ENCODE data around the gene NR1D1. TPM values are rescaled to one million over a fixed set of nuclear protein-coding genes. Genes with fewer than 3 reads are reported as not detected.

The NR1D1 gene
- total RNA-seq, 1 donor from 2014 or later, result 2.6 TPM

GRCh38 chr17:40122999-40123810 lies 22.8 kb upstream of the NR1D1 start:
- H3K36me3 Mint-ChIP-seq, result peaks cover 17% of the 10 kb centered on the region
- H3K27me3 Mint-ChIP-seq (ENCODE audit: low read depth), result no peaks in the 10 kb centered on the region
- peaks cover 27% of the 10 kb centered on the region for H3K4me1 Mint-ChIP-seq
- peak overlapping the region; percentile 95 for H3K27ac Mint-ChIP-seq
- DNase-seq (ENCODE audit: low spot score in 2 of 2, unreplicated experiment in 2 of 2), result peak; percentile 53 to 67
- no peaks in the 10 kb centered on the region for H3K9me3 Mint-ChIP-seq
- H3K4me3 Mint-ChIP-seq, result peak overlapping the region; percentile 98
- TF ChIP-seq CTCF (IDR thresholded peaks at IDR 0.05; ENCODE audit: unreplicated experiment), result no peak

- TF ChIP-seq CTCF (IDR thresholded peaks at IDR 0.05; ENCODE audit: unreplicated experiment), result no peak
- Mint-ChIP-seq H3K4me1 (peaks cover 27% of the 10 kb centered on the region), H3K27me3 (ENCODE audit: low read depth) (no peaks in the 10 kb centered on the region), H3K36me3 (peaks cover 14% of the 10 kb centered on the region), H3K27ac (no peak overlapping the region), H3K4me3 (peak overlapping the region; percentile 98), H3K9me3 (no peaks in the 10 kb centered on the region)
- DNase-seq (ENCODE audit: low spot score in 2 of 2, unreplicated experiment in 2 of 2), result peak in 1 of 2 experiments; percentile 46
Measured at GRCh38 chr17:40122136-40122998, 22.0 kb upstream of the NR1D1 start.

DNA sequence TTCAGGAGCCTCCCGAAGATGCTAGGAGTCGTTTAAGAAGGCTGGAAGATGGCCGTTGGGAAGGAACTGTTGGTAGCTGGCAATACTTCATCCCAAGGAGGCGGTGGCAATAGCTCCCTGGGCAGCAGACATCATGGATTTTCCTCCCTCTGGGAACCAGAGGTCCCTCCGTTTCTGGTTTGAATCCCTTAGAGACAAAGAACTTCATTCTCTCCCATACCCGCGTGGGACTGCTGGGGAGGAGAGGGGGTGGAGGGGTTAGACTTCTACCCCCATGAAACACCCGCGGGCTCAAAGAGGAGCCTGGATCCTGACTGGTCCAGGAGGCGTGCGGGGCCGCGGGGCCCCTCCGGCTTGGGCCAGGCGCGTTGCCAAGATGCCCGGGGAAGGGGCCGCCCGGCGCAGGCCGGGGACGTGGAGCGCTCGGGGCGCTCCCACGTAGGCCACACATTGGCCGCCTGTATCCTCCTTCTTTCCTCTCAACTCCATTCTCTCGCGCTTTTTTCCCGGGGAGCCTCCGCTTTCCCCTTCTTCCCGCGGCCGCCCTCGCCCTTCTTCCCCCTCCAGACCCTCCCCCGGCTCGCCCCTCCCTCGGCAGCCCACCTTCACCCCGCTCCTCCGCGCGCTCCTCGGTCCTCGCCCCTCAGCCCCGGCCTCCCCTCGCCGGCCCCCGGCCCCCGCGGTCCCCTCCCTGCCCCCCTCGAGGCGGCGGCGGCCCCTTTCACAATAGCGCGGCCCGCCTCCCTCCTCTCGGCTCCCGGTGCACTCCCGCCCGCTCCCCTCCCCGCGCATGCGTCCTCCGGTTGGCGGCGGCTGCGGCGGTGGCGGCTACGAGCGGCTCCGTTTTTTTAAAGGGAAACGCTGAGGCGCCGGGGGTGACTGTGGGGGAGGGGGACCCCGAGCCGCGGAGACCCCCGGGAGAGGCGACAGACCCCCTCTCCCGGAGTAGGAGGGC lies 21.1 kb upstream of the NR1D1 start, which contains the start of gene MSL1:
Gene MSL1 (plus strand): TSS at position 791 of the 955 bp plus-strand sequence. CDS start 642 bp downstream, outside the sequence.
- Mint-ChIP-seq H3K36me3 (peaks cover 10% of the 10 kb centered on the region), H3K27ac (peak within 1 kb of the TSS; percentile 97), H3K27me3 (ENCODE audit: low read depth) (no peaks in the 10 kb centered on the region), H3K9me3 (no peaks in the 10 kb centered on the region), H3K4me1 (peaks cover 28% of the 10 kb centered on the region), H3K4me3 (peak within 1 kb of the TSS; percentile 98)
- TF ChIP-seq CTCF (IDR thresholded peaks at IDR 0.05; ENCODE audit: unreplicated experiment), result no peak
- peak; percentile 90 to 92 for DNase-seq (ENCODE audit: low spot score in 2 of 2, unreplicated experiment in 2 of 2)

DNA sequence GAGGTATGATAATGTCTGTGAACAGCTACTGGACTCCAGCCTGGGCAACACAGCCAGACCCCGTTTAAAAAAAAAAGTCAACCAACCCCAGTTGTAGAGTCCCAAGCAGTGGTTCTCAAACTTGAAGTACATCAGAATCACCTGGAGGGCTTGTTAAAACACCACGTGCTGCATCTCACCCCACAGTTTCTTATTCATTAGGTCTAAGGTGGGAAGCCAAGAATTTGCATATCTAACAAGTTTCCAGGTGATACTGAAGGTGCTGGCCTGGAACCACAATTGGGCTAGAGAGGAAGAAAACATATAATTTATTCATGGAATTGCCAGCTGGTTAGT lies 14.7 kb upstream of the NR1D1 start:
- Mint-ChIP-seq H3K4me1 (peaks cover 56% of the 10 kb centered on the region), H3K4me3 (no peak overlapping the region), H3K36me3 (no peaks in the 10 kb centered on the region), H3K9me3 (no peaks in the 10 kb centered on the region), H3K27ac (peak overlapping the region; percentile 83), H3K27me3 (ENCODE audit: low read depth) (no peaks in the 10 kb centered on the region)
- no peak for TF ChIP-seq CTCF (IDR thresholded peaks at IDR 0.05; ENCODE audit: unreplicated experiment)
- DNase-seq (ENCODE audit: low spot score in 2 of 2, unreplicated experiment in 2 of 2), result no peak

- no peak for DNase-seq (ENCODE audit: low spot score in 2 of 2, unreplicated experiment in 2 of 2)
- TF ChIP-seq CTCF (IDR thresholded peaks at IDR 0.05; ENCODE audit: unreplicated experiment), result no peak
- Mint-ChIP-seq H3K4me1 (peaks cover 62% of the 10 kb centered on the region), H3K27ac (peak overlapping the region; percentile 94), H3K9me3 (no peaks in the 10 kb centered on the region), H3K27me3 (ENCODE audit: low read depth) (no peaks in the 10 kb centered on the region), H3K4me3 (peak overlapping the region; percentile 62), H3K36me3 (no peaks in the 10 kb centered on the region)
Measured at GRCh38 chr17:40113907-40114245, 13.5 kb upstream of the NR1D1 start.

Data from mesothelial cell of epicardium (in vitro differentiated cells).